Measurements from ENCODE around the gene GPR146.

DNA sequence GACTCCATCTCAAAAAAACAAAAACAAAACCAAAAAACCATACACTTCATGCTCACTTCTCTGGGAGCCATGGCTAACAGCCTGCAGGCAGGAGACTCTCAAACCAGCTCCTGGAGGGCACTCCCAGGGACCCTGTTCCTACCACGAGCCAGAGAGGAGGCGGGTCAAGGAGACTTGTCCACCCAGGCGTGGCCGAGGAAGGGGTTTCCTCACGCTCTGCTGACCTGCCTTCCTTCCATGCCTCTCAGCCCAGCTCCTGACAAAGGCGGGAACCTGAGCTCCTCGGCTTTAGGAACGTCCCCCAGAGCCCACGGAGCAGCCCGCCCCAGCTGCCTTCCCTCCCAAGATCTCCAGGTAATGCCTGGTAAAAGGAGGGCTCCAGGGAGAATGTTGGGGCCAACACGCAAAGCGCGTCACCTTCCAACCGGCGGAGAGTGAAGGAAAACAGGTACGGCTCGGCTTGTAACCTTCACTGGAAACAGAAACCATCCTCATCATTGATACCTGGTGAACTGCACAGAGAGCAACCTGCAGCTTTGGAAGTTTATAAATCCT lies 9.5 kb downstream of the GPR146 start:
- TF ChIP-seq REST (IDR thresholded peaks at IDR 0.05; ENCODE audit: insufficient read depth in 1 of 2, low read depth in 2 of 2, low read length in 2 of 2) (no peak), POLR2AphosphoS5 (IDR thresholded peaks at IDR 0.05; ENCODE audit: low read depth, low read length) (no peak)

All from PFSK-1 (cell line).